SK-N-MC (cell line): ENCODE data around the gene PPARGC1A.

Source experiments
- EZH2 ChIP-seq: fragments of 200-600 bp; sonication (generic); IDR thresholded peaks from one replicate; pipeline ENCODE4 v1.6.1; 2017; ENCODE audit warnings: antibody characterized with exemption
- POLR2AphosphoS5 ChIP-seq: IDR thresholded peaks from 2 replicates; pipeline ENCODE4 v1.6.1; 2012; ENCODE audit warnings: mild to moderate bottlenecking, low read depth, low read length, borderline replicate concordance

DNA sequence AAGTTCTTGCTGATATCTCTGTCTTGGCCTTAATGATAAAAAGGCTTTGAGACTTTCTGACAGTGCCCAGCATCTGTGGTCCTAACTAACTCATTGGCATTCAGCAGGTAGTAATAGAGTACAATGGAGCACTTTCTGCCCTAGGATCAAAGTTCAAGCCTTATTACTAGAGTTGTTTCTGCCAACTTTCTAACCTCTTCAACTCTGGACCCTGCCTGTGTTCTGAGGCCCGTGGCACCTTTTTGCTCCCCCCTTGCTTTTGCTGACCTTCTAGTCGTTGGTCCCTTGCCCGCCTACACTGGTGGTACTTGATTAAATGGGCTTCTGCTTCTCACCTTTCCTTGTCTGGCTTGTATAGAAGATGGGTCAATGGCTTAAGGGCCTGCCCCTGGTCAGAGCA, 126.3 kb downstream of the PPARGC1A start:
- TF ChIP-seq EZH2 (no peak), POLR2AphosphoS5 (no peak)
